Stimulated activated CD8-positive, alpha-beta memory T cell treated with anti-CD3 and anti-CD28 coated beads, Interleukin-12 subunit alpha, Interleukin-12 subunit beta, amount 100 ng/mL, for 4 hours (primary cell): Measurements from ENCODE around the gene SMIM34.
"Not testable (repeated sequence)": the region's sequence is repeated elsewhere in the genome, so short reads cannot be mapped to it uniquely, and the experiment has no call there.

Experiments
- DNase-seq: peaks from one replicate; pipeline ENCODE4 v3.0.0-alpha.2; 2020; ENCODE audit warnings: low read depth

Gene SMIM34

GRCh38 chr21:34374462-34374861 is 49.3 kb downstream of the SMIM34 start:
- DNase-seq: not testable (repeated sequence)

DNA sequence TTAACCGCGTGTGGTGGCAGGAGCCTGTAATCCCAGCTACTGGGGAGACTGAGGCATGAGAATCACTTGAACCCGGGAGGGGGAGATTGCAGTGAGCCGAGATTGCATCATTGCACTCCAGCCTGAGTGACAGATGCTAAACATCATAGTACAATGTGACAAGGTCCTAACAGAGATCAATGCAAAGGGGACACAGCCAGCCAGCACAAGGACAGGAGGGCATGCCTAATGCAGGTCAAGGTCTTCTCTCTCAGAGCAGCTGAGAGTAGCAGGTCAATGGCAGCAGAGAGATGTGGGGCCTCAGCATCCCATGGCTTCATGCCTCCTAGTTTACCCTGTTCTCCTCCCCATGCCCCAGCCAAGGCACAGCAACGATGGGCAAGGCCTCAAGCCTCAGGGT is 51.4 kb downstream of the SMIM34 start:
- no peak for DNase-seq

DNA sequence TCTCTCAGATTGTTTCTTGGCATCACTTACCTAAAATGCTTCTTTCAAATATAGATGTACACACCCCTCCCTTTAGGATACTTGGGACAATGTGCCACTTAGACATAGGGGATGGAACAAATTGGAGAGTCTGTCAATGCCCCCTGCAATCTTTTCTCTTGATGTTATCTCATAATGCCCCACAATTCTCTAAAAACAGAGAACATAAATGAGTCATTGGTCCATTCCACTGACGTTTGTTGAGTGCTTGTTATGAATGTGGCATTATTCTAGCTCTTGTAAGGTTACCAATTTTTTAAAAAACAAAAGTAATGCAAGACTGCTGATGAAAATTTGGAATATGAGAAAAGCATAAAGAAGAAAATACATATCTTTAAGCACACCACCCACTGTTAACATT is 54.0 kb downstream of the SMIM34 start:
- DNase-seq: no peak
